ENCODE measurements around the gene SIK2. TPM values are rescaled to one million over a fixed set of nuclear protein-coding genes. Genes with fewer than 3 reads are reported as not detected.

SIK2 gene
- total RNA-seq, 1 experiment from 2014 or later: 7.7 TPM

Other genes with a start within 250 kb of the SIK2 start
- gene POU2AF1, start 223.2 kb upstream of the SIK2 start, total RNA-seq (2014; rRNA removed; shearing (Covaris generic)): not detected in 2 replicates
- gene BTG4, start 90.1 kb upstream of the SIK2 start, total RNA-seq (2014; rRNA removed; shearing (Covaris generic)): 0.15 TPM in 1 of 2 replicates, not detected in the other
- not detected in 2 replicates for gene HOATZ, start 87.7 kb upstream of the SIK2 start, total RNA-seq (2014; rRNA removed; shearing (Covaris generic))
- gene LAYN, start 61.7 kb upstream of the SIK2 start, total RNA-seq (2014; rRNA removed; shearing (Covaris generic)): 28.8 and 34.3 TPM in 2 replicates
- 29.3 and 42.4 TPM in 2 replicates for gene PPP2R1B, start 163.9 kb downstream of the SIK2 start, total RNA-seq (2014; rRNA removed; shearing (Covaris generic))

Measured in H4 (cell line).